MCF 10A (cell line): Measurements from ENCODE around the gene LIAS. TPM values are rescaled to one million over a fixed set of nuclear protein-coding genes. Genes with fewer than 3 reads are reported as not detected.

ENCODE experiments used
- BruUV-seq: library from RNA; stranded (reverse); fragments of 400-500 nt; replicated peaks from 2 replicates; lab custom pipeline; 2021; lab: Mats Ljungman, UMichigan
- CTCF ChIA-PET: fragments of 300-600 bp; sonication (Branson Sonifier 250); formaldehyde crosslinking; extraction: SDS; loops from one replicate; lab custom pipeline; 2021; ENCODE audit warnings: antibody characterized with exemption, inconsistent platforms; lab: Yijun Ruan, JAX
- POLR2A ChIA-PET: fragments of 300-600, 350-650 bp; sonication (Branson Sonifier 250); formaldehyde crosslinking; extraction: SDS; loops from one replicate; lab custom pipeline; 2020; ENCODE audit warnings: antibody characterized with exemption, inconsistent platforms; lab: Yijun Ruan, JAX
- DNase-seq: peaks from one replicate; pipeline ENCODE4 v3.0.0-alpha.2; 2018; ENCODE audit not compliant: unreplicated experiment
- H3K27ac Mint-ChIP-seq: one replicate; pipeline ENCODE4 v1.8.0; 2022; ENCODE audit warnings: mild to moderate bottlenecking, low read depth, mixed read lengths; ENCODE audit not compliant: unreplicated experiment
- H3K27me3 Mint-ChIP-seq: one replicate; pipeline ENCODE4 v1.8.0; 2022; ENCODE audit warnings: mixed read lengths; ENCODE audit not compliant: insufficient read depth, unreplicated experiment
- H3K36me3 Mint-ChIP-seq: one replicate; pipeline ENCODE4 v1.8.0; 2022; ENCODE audit warnings: mild to moderate bottlenecking, moderate library complexity, mixed read lengths; ENCODE audit not compliant: insufficient read depth, unreplicated experiment
- H3K4me1 Mint-ChIP-seq: one replicate; pipeline ENCODE4 v1.8.0; 2022; ENCODE audit warnings: mixed read lengths; ENCODE audit not compliant: insufficient read depth, unreplicated experiment
- H3K4me3 Mint-ChIP-seq: one replicate; pipeline ENCODE4 v1.8.0; 2022; ENCODE audit warnings: mild to moderate bottlenecking, moderate library complexity, mixed read lengths; ENCODE audit not compliant: unreplicated experiment
- H3K9me3 Mint-ChIP-seq: one replicate; pipeline ENCODE4 v1.8.0; 2022; ENCODE audit warnings: mixed read lengths; ENCODE audit not compliant: unreplicated experiment
- intact Hi-C: fragments of 100-400 bp; cut with micrococcal nuclease; formaldehyde crosslinking; loops from 2 replicates; pipeline ENCODE4 v1.14.1; 2022
- total RNA-seq: library from RNA; stranded (reverse); gene quantifications from 2 replicates; pipeline ENCODE4 v1.2.3, GENCODE V29; 2022
- TF ChIP-seq, protein P1 (sequence below): fragments of 200-600 bp; IDR thresholded peaks from one replicate; pipeline ENCODE4 v1.8.0; 2022; ENCODE audit warnings: antibody characterized with exemption, mild to moderate bottlenecking; ENCODE audit not compliant: unreplicated experiment

Gene LIAS
- total RNA-seq, 1 experiment from 2014 or later: 24.6 TPM

- ChIA-PET CTCF (no interaction called here), POLR2A (interaction anchor here (0.9 to 1.1 kb wide), 2 partner anchors 10 to 171 kb away, joined by 5 to 9 read pairs; partner anchors contain the start of genes LIAS, RPL9 and SMIM14)
- H3K36me3 Mint-ChIP-seq: peaks cover 70% of the 10 kb centered on the region
- TF ChIP-seq, protein P1, sequence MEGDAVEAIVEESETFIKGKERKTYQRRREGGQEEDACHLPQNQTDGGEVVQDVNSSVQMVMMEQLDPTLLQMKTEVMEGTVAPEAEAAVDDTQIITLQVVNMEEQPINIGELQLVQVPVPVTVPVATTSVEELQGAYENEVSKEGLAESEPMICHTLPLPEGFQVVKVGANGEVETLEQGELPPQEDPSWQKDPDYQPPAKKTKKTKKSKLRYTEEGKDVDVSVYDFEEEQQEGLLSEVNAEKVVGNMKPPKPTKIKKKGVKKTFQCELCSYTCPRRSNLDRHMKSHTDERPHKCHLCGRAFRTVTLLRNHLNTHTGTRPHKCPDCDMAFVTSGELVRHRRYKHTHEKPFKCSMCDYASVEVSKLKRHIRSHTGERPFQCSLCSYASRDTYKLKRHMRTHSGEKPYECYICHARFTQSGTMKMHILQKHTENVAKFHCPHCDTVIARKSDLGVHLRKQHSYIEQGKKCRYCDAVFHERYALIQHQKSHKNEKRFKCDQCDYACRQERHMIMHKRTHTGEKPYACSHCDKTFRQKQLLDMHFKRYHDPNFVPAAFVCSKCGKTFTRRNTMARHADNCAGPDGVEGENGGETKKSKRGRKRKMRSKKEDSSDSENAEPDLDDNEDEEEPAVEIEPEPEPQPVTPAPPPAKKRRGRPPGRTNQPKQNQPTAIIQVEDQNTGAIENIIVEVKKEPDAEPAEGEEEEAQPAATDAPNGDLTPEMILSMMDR: no peak
- no peak for DNase-seq
- BruUV-seq: no TSS peak
- H3K4me1 Mint-ChIP-seq: peaks cover 9% of the 10 kb centered on the region
- no peaks in the 10 kb centered on the region for H3K27me3 Mint-ChIP-seq
- no peak overlapping the region for H3K4me3 Mint-ChIP-seq
- H3K9me3 Mint-ChIP-seq: no peaks in the 10 kb centered on the region
- no peak overlapping the region for H3K27ac Mint-ChIP-seq
- intact Hi-C loops: loop anchor here (5.0 kb wide), 2 partner anchors 60 to 230 kb away; partner anchors contain the start of genes UBE2K and UGDH
Measured at GRCh38 chr4:39467464-39467863, 8.6 kb downstream of the LIAS start.

DNA sequence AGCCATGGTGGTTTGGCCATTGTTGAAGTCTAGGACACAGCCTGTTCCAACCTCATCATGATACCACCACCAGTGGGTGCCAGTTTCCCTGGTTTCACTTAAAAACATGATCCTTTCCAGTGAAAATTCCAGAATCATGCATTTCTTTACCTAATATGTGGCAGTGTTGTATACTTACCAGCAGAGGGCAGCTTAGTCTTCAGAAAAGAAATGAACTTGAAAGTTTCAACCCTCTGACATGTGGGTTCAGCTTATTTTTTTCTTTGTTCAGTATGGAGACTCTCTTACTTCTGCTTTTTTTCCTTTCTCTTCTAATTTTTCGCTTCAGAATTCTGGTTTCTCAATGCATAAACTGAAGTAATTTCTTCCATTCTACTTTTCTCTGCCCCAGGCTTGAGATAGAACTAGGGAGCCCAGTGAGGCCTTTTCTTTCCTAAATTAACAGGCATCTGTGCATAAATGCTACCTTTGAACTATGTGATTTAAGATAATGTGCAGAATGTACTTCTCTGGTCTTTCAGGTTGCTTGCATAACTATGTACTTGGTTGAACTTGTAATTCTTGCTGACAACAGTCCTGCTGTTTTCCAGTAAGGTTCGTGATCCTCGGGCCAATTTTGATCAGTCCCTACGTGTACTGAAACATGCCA, 10.7 kb downstream of the LIAS start:
- Mint-ChIP-seq H3K36me3 (peaks cover 70% of the 10 kb centered on the region), H3K9me3 (no peaks in the 10 kb centered on the region), H3K4me3 (no peak overlapping the region), H3K27me3 (no peaks in the 10 kb centered on the region), H3K27ac (no peak overlapping the region), H3K4me1 (peaks cover 13% of the 10 kb centered on the region)
- peak; percentile 80 for DNase-seq
- CTCF ChIA-PET: interaction anchor here (0.6 to 2.3 kb wide), 22 partner anchors 10 to 710 kb away, joined by 3 to 19 read pairs (median 4); partner anchors contain the start of gene LIAS
- POLR2A ChIA-PET: interaction anchor here (0.7 to 2.3 kb wide), 10 partner anchors 10 to 587 kb away, joined by 3 to 35 read pairs (median 3); partner anchors contain the start of genes LIAS, N4BP2, RFC1 and RPL9
- intact Hi-C loops: loop anchor here (1.0 to 5.0 kb wide), 6 partner anchors 58 to 507 kb away; partner anchors contain the start of genes SMIM14, UBE2K and UGDH
- TF ChIP-seq, protein P1: peak; percentile 71
- no TSS peak for BruUV-seq

GRCh38 chr4:39470402-39470801, 11.5 kb downstream of the LIAS start:
- TF ChIP-seq, protein P1: no peak
- POLR2A ChIA-PET: interaction anchor here (2.6 to 3.8 kb wide), 2 partner anchors 12 to 57 kb away, joined by 5 to 18 read pairs; partner anchors contain the start of genes LIAS, RPL9 and UGDH

DNA sequence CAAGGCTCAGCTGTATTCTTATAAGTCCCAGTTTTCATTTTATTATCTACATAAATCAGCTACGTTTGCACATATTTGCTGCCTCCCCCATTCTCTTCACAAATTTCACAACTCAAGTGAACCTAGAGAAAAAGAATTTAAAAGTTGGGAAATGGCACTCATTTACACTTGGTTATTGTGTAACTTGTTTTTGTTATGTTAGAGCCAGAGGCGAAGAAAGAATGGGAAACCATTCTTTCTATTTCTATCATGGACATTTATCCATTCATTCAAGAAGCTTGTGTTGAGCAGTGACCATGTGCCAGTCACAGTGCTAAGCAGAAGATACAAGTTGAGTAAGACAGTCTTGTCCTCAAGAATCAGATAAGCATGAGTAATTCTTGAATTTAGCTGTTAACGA, 13.5 kb downstream of the LIAS start:
- DNase-seq: peak; percentile 36
- Mint-ChIP-seq H3K9me3 (no peaks in the 10 kb centered on the region), H3K36me3 (peaks cover 79% of the 10 kb centered on the region), H3K4me1 (peaks cover 8% of the 10 kb centered on the region), H3K27ac (no peak overlapping the region), H3K27me3 (no peaks in the 10 kb centered on the region), H3K4me3 (no peak overlapping the region)
- TF ChIP-seq, protein P1: no peak
- POLR2A ChIA-PET: interaction anchor here (0.6 to 3.8 kb wide), 7 partner anchors 12 to 309 kb away, joined by 3 to 18 read pairs (median 3); partner anchors contain the start of genes LIAS, RPL9, SMIM14 and UGDH
- no TSS peak for BruUV-seq
- CTCF ChIA-PET: interaction anchor here (0.5 to 2.1 kb wide), 5 partner anchors 15 to 342 kb away, joined by 3 to 9 read pairs (median 3); partner anchors contain the start of gene UGDH
- intact Hi-C loops: no loop called here

More at GRCh38 chr4:39470402-39470801, 11.5 kb downstream of the LIAS start:
- Mint-ChIP-seq H3K36me3 (peaks cover 70% of the 10 kb centered on the region), H3K4me3 (no peak overlapping the region), H3K27me3 (no peaks in the 10 kb centered on the region), H3K9me3 (no peaks in the 10 kb centered on the region), H3K4me1 (peaks cover 13% of the 10 kb centered on the region), H3K27ac (no peak overlapping the region)
- intact Hi-C loops: no loop called here
- DNase-seq: no peak
- CTCF ChIA-PET: interaction anchor here (0.6 to 2.3 kb wide), 3 partner anchors 54 to 505 kb away, joined by 3 to 9 read pairs (median 6); no protein-coding TSS in a partner anchor
- no TSS peak for BruUV-seq
